Calu3 (cell line): Measurements from ENCODE around the gene RRN3. TPM values are rescaled to one million over a fixed set of nuclear protein-coding genes. Genes with fewer than 3 reads are reported as not detected.
"Not testable (repeated sequence)": the region's sequence is repeated elsewhere in the genome, so short reads cannot be mapped to it uniquely, and the experiment has no call there.

ENCODE experiments used
- BruUV-seq: library from RNA; stranded (reverse); fragments of 400-500 nt; replicated peaks from 2 replicates; lab custom pipeline; 2021; lab: Mats Ljungman, UMichigan
- CTCF ChIA-PET: fragments of 300-600 bp; sonication (Branson Sonifier 250); formaldehyde crosslinking; loops from one replicate; lab custom pipeline; 2022; ENCODE audit warnings: antibody characterized with exemption; lab: Charles Lee
- DNase-seq: peaks from one replicate; pipeline ENCODE4 v3.0.0; 2022
- H3K27ac Mint-ChIP-seq: one replicate; pipeline ENCODE4 v1.8.0; 2022; ENCODE audit warnings: mixed read lengths; ENCODE audit not compliant: unreplicated experiment
- H3K27me3 Mint-ChIP-seq: one replicate; pipeline ENCODE4 v1.8.0; 2022; ENCODE audit warnings: mixed read lengths; ENCODE audit not compliant: unreplicated experiment
- H3K36me3 Mint-ChIP-seq: one replicate; pipeline ENCODE4 v1.8.0; 2022; ENCODE audit warnings: mild to moderate bottlenecking, moderate library complexity, mixed read lengths; ENCODE audit not compliant: insufficient read depth, unreplicated experiment
- H3K4me1 Mint-ChIP-seq: one replicate; pipeline ENCODE4 v1.8.0; 2022; ENCODE audit warnings: mild to moderate bottlenecking, low read depth, mixed read lengths; ENCODE audit not compliant: unreplicated experiment
- H3K4me3 Mint-ChIP-seq: one replicate; pipeline ENCODE4 v1.8.0; 2022; ENCODE audit warnings: mild to moderate bottlenecking, low read depth, moderate library complexity, mixed read lengths; ENCODE audit not compliant: unreplicated experiment
- H3K9me3 Mint-ChIP-seq: one replicate; pipeline ENCODE4 v1.8.0; 2022; ENCODE audit warnings: low read depth, mixed read lengths; ENCODE audit not compliant: unreplicated experiment
- CTCF ChIP-seq: fragments of 200-600 bp; IDR thresholded peaks from one replicate; pipeline ENCODE4 v1.8.0; 2022; ENCODE audit warnings: antibody characterized with exemption; ENCODE audit not compliant: unreplicated experiment
- intact Hi-C: fragments of 100-400 bp; cut with micrococcal nuclease; formaldehyde crosslinking; loops from one replicate; pipeline ENCODE4 v1.10.0; 2022; ENCODE audit not compliant: unreplicated experiment
- total RNA-seq: library from RNA; stranded (reverse); gene quantifications from 2 replicates; pipeline ENCODE4 v1.2.3, GENCODE V29; 2022

The RRN3 gene
- total RNA-seq, 1 experiment from 2014 or later, result 45.3 TPM

- H3K9me3 Mint-ChIP-seq, CTCF ChIA-PET, H3K4me3 Mint-ChIP-seq, DNase-seq, BruUV-seq, intact Hi-C loops, H3K27me3 Mint-ChIP-seq, H3K27ac Mint-ChIP-seq: not testable (repeated sequence)
- peaks cover 79% of the 10 kb centered on the region for H3K36me3 Mint-ChIP-seq
- H3K4me1 Mint-ChIP-seq, result peaks cover 11% of the 10 kb centered on the region
These were observed 66.3 kb downstream of the RRN3 start for GRCh38 chr16:15027503-15028344.

- peak overlapping the region; percentile 55 for H3K27ac Mint-ChIP-seq
- H3K4me3 Mint-ChIP-seq, CTCF ChIA-PET, BruUV-seq, DNase-seq, H3K27me3 Mint-ChIP-seq, H3K9me3 Mint-ChIP-seq, intact Hi-C loops: not testable (repeated sequence)
- peaks cover 84% of the 10 kb centered on the region for H3K36me3 Mint-ChIP-seq
- peaks cover 11% of the 10 kb centered on the region for H3K4me1 Mint-ChIP-seq
These were observed 67.0 kb downstream of the RRN3 start for GRCh38 chr16:15027051-15027450.

GRCh38 chr16:15025234-15025951, 68.7 kb downstream of the RRN3 start:
- DNase-seq, H3K27ac Mint-ChIP-seq, H3K9me3 Mint-ChIP-seq, CTCF ChIA-PET, intact Hi-C loops, H3K27me3 Mint-ChIP-seq, H3K4me3 Mint-ChIP-seq, BruUV-seq: not testable (repeated sequence)
- Mint-ChIP-seq H3K4me1 (peaks cover 11% of the 10 kb centered on the region), H3K36me3 (peaks cover 75% of the 10 kb centered on the region)

GRCh38 chr16:15024858-15025199, 69.2 kb downstream of the RRN3 start:
- CTCF ChIA-PET, BruUV-seq: not testable (repeated sequence)

GRCh38 chr16:15023381-15024077, 70.5 kb downstream of the RRN3 start:
- H3K27me3 Mint-ChIP-seq, H3K9me3 Mint-ChIP-seq, BruUV-seq, intact Hi-C loops, DNase-seq, H3K27ac Mint-ChIP-seq, H3K4me3 Mint-ChIP-seq: not testable (repeated sequence)
- Mint-ChIP-seq H3K4me1 (peaks cover 11% of the 10 kb centered on the region), H3K36me3 (peaks cover 85% of the 10 kb centered on the region)
- CTCF ChIA-PET, result interaction anchor here (0.6 kb wide), 1 partner anchor 10 kb away, joined by 3 read pairs; no protein-coding TSS in a partner anchor

More at GRCh38 chr16:15024858-15025199, 69.2 kb downstream of the RRN3 start:
- H3K4me3 Mint-ChIP-seq, H3K9me3 Mint-ChIP-seq, H3K27me3 Mint-ChIP-seq, intact Hi-C loops, DNase-seq: not testable (repeated sequence)
- peaks cover 79% of the 10 kb centered on the region for H3K36me3 Mint-ChIP-seq
- peaks cover 11% of the 10 kb centered on the region for H3K4me1 Mint-ChIP-seq
- peak overlapping the region; percentile 1 for H3K27ac Mint-ChIP-seq

- Mint-ChIP-seq H3K36me3 (peaks cover 84% of the 10 kb centered on the region), H3K4me1 (peaks cover 11% of the 10 kb centered on the region)
- intact Hi-C loops, H3K4me3 Mint-ChIP-seq, H3K9me3 Mint-ChIP-seq, H3K27me3 Mint-ChIP-seq, BruUV-seq, H3K27ac Mint-ChIP-seq, CTCF ChIA-PET: not testable (repeated sequence)
- DNase-seq, result peak; percentile 41
- peak; percentile 46 for TF ChIP-seq CTCF
These were observed 71.9 kb downstream of the RRN3 start for GRCh38 chr16:15022194-15022593.

- DNase-seq, CTCF ChIA-PET, H3K27me3 Mint-ChIP-seq, intact Hi-C loops, BruUV-seq, H3K4me3 Mint-ChIP-seq, H3K27ac Mint-ChIP-seq, H3K9me3 Mint-ChIP-seq: not testable (repeated sequence)
- H3K36me3 Mint-ChIP-seq, result peaks cover 82% of the 10 kb centered on the region
- peaks cover 11% of the 10 kb centered on the region for H3K4me1 Mint-ChIP-seq
These were observed 72.6 kb downstream of the RRN3 start for GRCh38 chr16:15021429-15021828.

GRCh38 chr16:15016951-15017580, 77.0 kb downstream of the RRN3 start:
- DNase-seq, H3K4me3 Mint-ChIP-seq, H3K4me1 Mint-ChIP-seq, H3K27ac Mint-ChIP-seq, H3K27me3 Mint-ChIP-seq, H3K9me3 Mint-ChIP-seq, intact Hi-C loops, BruUV-seq, CTCF ChIA-PET: not testable (repeated sequence)
- H3K36me3 Mint-ChIP-seq, result peaks cover 72% of the 10 kb centered on the region
